ENCODE results near the gene SAMD10.

- TF ChIP-seq GABPA (IDR thresholded peaks at IDR 0.05 in 1 of 2, conservative IDR thresholded peaks at IDR 0.05 in 1 of 2) = no peak
- no peak for TF ChIP-seq CTCF (IDR thresholded peaks at IDR 0.05; ENCODE audit: low read depth, low read length, missing input control)
- no peak for TF ChIP-seq JUND (IDR thresholded peaks at IDR 0.05)
- peak; percentile 28 for TF ChIP-seq NR2F2 (IDR thresholded peaks at IDR 0.05)
These were observed 9.4 kb downstream of the SAMD10 start, which contains the start of gene ZNF512B for GRCh38 chr20:63969838-63970713.
